NCI-H460 (cell line): ENCODE results near the gene PTGES2. TPM values are rescaled to one million over a fixed set of nuclear protein-coding genes. Genes with fewer than 3 reads are reported as not detected.

Experiments used
- DNase-seq: peaks from one replicate; pipeline ENCODE4 v3.0.0-alpha.2; 2016; ENCODE audit warnings: low read depth; ENCODE audit errors: extremely low read depth
- total RNA-seq: library from RNA; depleted of rRNA; stranded (reverse); fragments of >200 nt; shearing (Covaris generic); gene quantifications from 2 replicates; pipeline ENCODE4 v1.2.3, GENCODE V29; 2014

Gene PTGES2
- total RNA-seq, 1 experiment from 2014 or later = 76.6 TPM

- DNase-seq = no peak
These were observed 26.6 kb upstream of the PTGES2 start for GRCh38 chr9:128153947-128154695.

GRCh38 chr9:128153060-128153946 is 25.8 kb upstream of the PTGES2 start:
- no peak for DNase-seq

GRCh38 chr9:128152133-128153059 is 24.9 kb upstream of the PTGES2 start:
- no peak for DNase-seq

GRCh38 chr9:128151309-128152132 is 24.0 kb upstream of the PTGES2 start:
- no peak for DNase-seq

- no peak for DNase-seq
These were observed 23.2 kb upstream of the PTGES2 start for GRCh38 chr9:128150594-128151308.

GRCh38 chr9:128149951-128150593 is 22.5 kb upstream of the PTGES2 start:
- DNase-seq = no peak

- DNase-seq = no peak
These were observed 21.6 kb upstream of the PTGES2 start, which contains the start of gene LCN2 for GRCh38 chr9:128149001-128149701. TSS of gene LCN2 (plus strand) at chr9:128149453. CDS start at chr9:128149526, 73 bp downstream.

GRCh38 chr9:128148509-128149000 is 21.0 kb upstream of the PTGES2 start:
- no peak for DNase-seq

- no peak for DNase-seq
These were observed 19.1 kb upstream of the PTGES2 start for GRCh38 chr9:128146591-128147120.

GRCh38 chr9:128145951-128146351 is 18.4 kb upstream of the PTGES2 start:
- DNase-seq = no peak

GRCh38 chr9:128145536-128145935 is 18.0 kb upstream of the PTGES2 start:
- DNase-seq = no peak

GRCh38 chr9:128144239-128145181 is 17.0 kb upstream of the PTGES2 start:
- no peak for DNase-seq

- DNase-seq = no peak
These were observed 16.2 kb upstream of the PTGES2 start for GRCh38 chr9:128143525-128144238.

GRCh38 chr9:128142596-128142995 is 15.1 kb upstream of the PTGES2 start:
- no peak for DNase-seq

GRCh38 chr9:128142061-128142460 is 14.5 kb upstream of the PTGES2 start:
- no peak for DNase-seq

- no peak for DNase-seq
These were observed 14.1 kb upstream of the PTGES2 start for GRCh38 chr9:128141604-128142003.
